Measurements from ENCODE around the gene APOL4. TPM values are rescaled to one million over a fixed set of nuclear protein-coding genes. Genes with fewer than 3 reads are reported as not detected.
"Not testable (repeated sequence)": the region's sequence is repeated elsewhere in the genome, so short reads cannot be mapped to it uniquely, and the experiment has no call there.

Gene APOL4
- total RNA-seq, 1 donor from 2014 or later = not detected

- Mint-ChIP-seq H3K27me3 (ENCODE audit: low read depth, unreplicated experiment) (peaks cover 40% of the 10 kb centered on the region), H3K9me3 (ENCODE audit: unreplicated experiment) (no peaks in the 10 kb centered on the region), H3K4me3 (ENCODE audit: unreplicated experiment) (no peak overlapping the region), H3K4me1 (ENCODE audit: low read depth, unreplicated experiment) (peaks cover 19% of the 10 kb centered on the region), H3K36me3 (ENCODE audit: low read depth, unreplicated experiment) (no peaks in the 10 kb centered on the region), H3K27ac (ENCODE audit: unreplicated experiment) (no peak overlapping the region)
- Histone ChIP-seq H3K4me3 (ENCODE audit: insufficient read depth, low read depth, low read length) (no peak overlapping the region), H3K27ac (ENCODE audit: low read depth, low read length) (no peak overlapping the region), H3K36me3 (ENCODE audit: insufficient read depth, low read length) (no peaks in the 10 kb centered on the region), H2AFZ (ENCODE audit: low read depth, low read length) (no peak overlapping the region), H3K27me3 (ENCODE audit: insufficient read depth, low read length) (peaks cover 6% of the 10 kb centered on the region), H3K9ac (ENCODE audit: low read length) (no peak overlapping the region), H3K4me1 (ENCODE audit: insufficient read depth, low read length) (peaks cover 10% of the 10 kb centered on the region), H3K4me2 (ENCODE audit: low read length) (no peak overlapping the region), H4K20me1 (ENCODE audit: insufficient read depth, low read length) (no peaks in the 10 kb centered on the region), H3K79me2 (ENCODE audit: insufficient read depth, low read length) (no peaks in the 10 kb centered on the region), H3K9me3 (ENCODE audit: insufficient read depth, low read depth, low read length) (no peaks in the 10 kb centered on the region)
- FAIRE-seq (no peak), DNase-seq (ENCODE audit: low read depth) (no peak)
- no peak for TF ChIP-seq EZH2 (IDR thresholded peaks at IDR 0.05; ENCODE audit: insufficient read depth, low read length)
- no peak for TF ChIP-seq CTCF (IDR thresholded peaks at IDR 0.05; ENCODE audit: insufficient read depth, low read depth, low read length)
These were observed 9.1 kb downstream of the APOL4 start for GRCh38 chr22:36192542-36192941.

GRCh38 chr22:36191106-36191836 lies 10.3 kb downstream of the APOL4 start:
- H2AFZ ChIP-seq (ENCODE audit: low read depth, low read length) = no peak overlapping the region

GRCh38 chr22:36187862-36188261 lies 13.7 kb downstream of the APOL4 start:
- H3K4me2 ChIP-seq (ENCODE audit: low read length); H2AFZ ChIP-seq (ENCODE audit: low read depth, low read length); H3K27ac Mint-ChIP-seq (ENCODE audit: unreplicated experiment); H3K27ac ChIP-seq (ENCODE audit: low read depth, low read length); H3K4me1 ChIP-seq (ENCODE audit: insufficient read depth, low read length); H3K4me1 Mint-ChIP-seq (ENCODE audit: low read depth, unreplicated experiment); H3K36me3 ChIP-seq (ENCODE audit: insufficient read depth, low read length); H3K4me3 ChIP-seq (ENCODE audit: insufficient read depth, low read depth, low read length); H3K79me2 ChIP-seq (ENCODE audit: insufficient read depth, low read length); H3K36me3 Mint-ChIP-seq (ENCODE audit: low read depth, unreplicated experiment); H3K9ac ChIP-seq (ENCODE audit: low read length); FAIRE-seq; H3K9me3 Mint-ChIP-seq (ENCODE audit: unreplicated experiment); DNase-seq (ENCODE audit: low read depth); H3K4me3 Mint-ChIP-seq (ENCODE audit: unreplicated experiment); H4K20me1 ChIP-seq (ENCODE audit: insufficient read depth, low read length); H3K9me3 ChIP-seq (ENCODE audit: insufficient read depth, low read depth, low read length): not testable (repeated sequence)
- peaks cover 13% of the 10 kb centered on the region for H3K27me3 ChIP-seq (ENCODE audit: insufficient read depth, low read length)
- H3K27me3 Mint-ChIP-seq (ENCODE audit: low read depth, unreplicated experiment) = peaks cover 47% of the 10 kb centered on the region

More at GRCh38 chr22:36191106-36191836, 10.3 kb downstream of the APOL4 start:
- Mint-ChIP-seq H3K27me3 (ENCODE audit: low read depth, unreplicated experiment) (peaks cover 43% of the 10 kb centered on the region), H3K9me3 (ENCODE audit: unreplicated experiment) (no peaks in the 10 kb centered on the region), H3K4me1 (ENCODE audit: low read depth, unreplicated experiment) (peaks cover 9% of the 10 kb centered on the region), H3K27ac (ENCODE audit: unreplicated experiment) (no peak overlapping the region), H3K36me3 (ENCODE audit: low read depth, unreplicated experiment) (no peaks in the 10 kb centered on the region), H3K4me3 (ENCODE audit: unreplicated experiment) (no peak overlapping the region)
- H3K9ac ChIP-seq (ENCODE audit: low read length) = no peak overlapping the region
- TF ChIP-seq EZH2 (IDR thresholded peaks at IDR 0.05; ENCODE audit: insufficient read depth, low read length) (no peak), CTCF (IDR thresholded peaks at IDR 0.05; ENCODE audit: insufficient read depth, low read depth, low read length) (no peak)
- FAIRE-seq (no peak), DNase-seq (ENCODE audit: low read depth) (peak; percentile 62)
- H3K9me3 ChIP-seq (ENCODE audit: insufficient read depth, low read depth, low read length) = no peaks in the 10 kb centered on the region
- no peak overlapping the region for H3K27ac ChIP-seq (ENCODE audit: low read depth, low read length)
- no peaks in the 10 kb centered on the region for H3K36me3 ChIP-seq (ENCODE audit: insufficient read depth, low read length)
- H3K4me3 ChIP-seq (ENCODE audit: insufficient read depth, low read depth, low read length) = no peak overlapping the region
- H3K79me2 ChIP-seq (ENCODE audit: insufficient read depth, low read length) = no peaks in the 10 kb centered on the region
- H3K4me1 ChIP-seq (ENCODE audit: insufficient read depth, low read length) = no peaks in the 10 kb centered on the region
- H3K27me3 ChIP-seq (ENCODE audit: insufficient read depth, low read length) = peaks cover 6% of the 10 kb centered on the region
- H4K20me1 ChIP-seq (ENCODE audit: insufficient read depth, low read length) = no peaks in the 10 kb centered on the region
- no peak overlapping the region for H3K4me2 ChIP-seq (ENCODE audit: low read length)

Data from astrocyte (in vitro differentiated cells and primary cell).